Epithelial cell of esophagus (primary cell): ENCODE data around the gene PIWIL1.

ENCODE experiments used
- DNase-seq: peaks from one replicate; pipeline ENCODE4 v3.0.0; 2010; ENCODE audit warnings: low read depth
- H3K4me3 ChIP-seq: 2 replicates; pipeline ENCODE4 v1.5.1; 2011; ENCODE audit warnings: mild to moderate bottlenecking, low read length, control low read depth
- CTCF ChIP-seq: IDR thresholded peaks from 2 replicates; pipeline ENCODE4 v1.5.1; 2011; ENCODE audit warnings: low read depth, mild to moderate bottlenecking, low read length, control low read depth, inconsistent platforms; ENCODE audit not compliant: insufficient read depth; ENCODE audit errors: missing control alignments

The PIWIL1 gene

GRCh38 chr12:130337488-130338303, at the start of gene PIWIL1:
Gene PIWIL1, plus strand, starts transcription at chr12:130337887. Its CDS starts 4,705 bp downstream, at chr12:130342592.
- DNase-seq: no peak
- H3K4me3 ChIP-seq: no peak within 1 kb of the TSS
- TF ChIP-seq CTCF: no peak

GRCh38 chr12:130288206-130288605, 49.5 kb upstream of the PIWIL1 start:
- peak; percentile 55 for DNase-seq
- H3K4me3 ChIP-seq: no peak overlapping the region
- TF ChIP-seq CTCF: no peak

GRCh38 chr12:130288691-130289090, 49.0 kb upstream of the PIWIL1 start:
- no peak overlapping the region for H3K4me3 ChIP-seq
- no peak for DNase-seq
- TF ChIP-seq CTCF: no peak

GRCh38 chr12:130290114-130290513, 47.6 kb upstream of the PIWIL1 start:
- no peak overlapping the region for H3K4me3 ChIP-seq
- TF ChIP-seq CTCF: no peak
- DNase-seq: no peak

GRCh38 chr12:130298322-130299021, 39.2 kb upstream of the PIWIL1 start:
- H3K4me3 ChIP-seq: no peak overlapping the region
- no peak for TF ChIP-seq CTCF
- no peak for DNase-seq

GRCh38 chr12:130299574-130299973, 38.1 kb upstream of the PIWIL1 start:
- no peak for TF ChIP-seq CTCF
- no peak for DNase-seq

More at GRCh38 chr12:130299574-130299973, 38.1 kb upstream of the PIWIL1 start:
- H3K4me3 ChIP-seq: no peak overlapping the region
